HS-27A (cell line): ENCODE results near the gene MRPS5.

ENCODE experiments used
- DNase-seq: peaks from one replicate; pipeline ENCODE4 v3.0.0-alpha.2; 2012; ENCODE audit warnings: low read depth, missing footprints

The MRPS5 gene

GRCh38 chr2:95087379-95087778, 34.2 kb downstream of the MRPS5 start:
- DNase-seq = no peak

- DNase-seq = no peak
These were observed 35.6 kb downstream of the MRPS5 start for GRCh38 chr2:95086017-95086416.

GRCh38 chr2:95082477-95082876, 39.1 kb downstream of the MRPS5 start:
- DNase-seq = no peak

GRCh38 chr2:95079199-95079683, 42.4 kb downstream of the MRPS5 start:
- DNase-seq = no peak

GRCh38 chr2:95077861-95078603, 43.6 kb downstream of the MRPS5 start:
- DNase-seq = no peak

- no peak for DNase-seq
These were observed 44.1 kb downstream of the MRPS5 start for GRCh38 chr2:95077530-95077825.

- no peak for DNase-seq
These were observed 44.7 kb downstream of the MRPS5 start for GRCh38 chr2:95076705-95077529.

- no peak for DNase-seq
These were observed 46.0 kb downstream of the MRPS5 start for GRCh38 chr2:95075440-95076132.

GRCh38 chr2:95074663-95075439, 46.8 kb downstream of the MRPS5 start:
- no peak for DNase-seq

GRCh38 chr2:95073856-95074662, 47.5 kb downstream of the MRPS5 start:
- no peak for DNase-seq

GRCh38 chr2:95072424-95072823, 49.2 kb downstream of the MRPS5 start:
- DNase-seq = no peak

GRCh38 chr2:95071856-95072255, 49.8 kb downstream of the MRPS5 start:
- no peak for DNase-seq

- DNase-seq = no peak
These were observed 52.1 kb downstream of the MRPS5 start for GRCh38 chr2:95069465-95069864.

- no peak for DNase-seq
These were observed 53.4 kb downstream of the MRPS5 start for GRCh38 chr2:95068256-95068655.

- DNase-seq = no peak
These were observed 58.3 kb downstream of the MRPS5 start for GRCh38 chr2:95063086-95063958.

- no peak for DNase-seq
These were observed 59.1 kb downstream of the MRPS5 start for GRCh38 chr2:95062242-95063085.

- DNase-seq = no peak
These were observed 59.9 kb downstream of the MRPS5 start for GRCh38 chr2:95061601-95062183.

- DNase-seq = no peak
These were observed 60.5 kb downstream of the MRPS5 start for GRCh38 chr2:95061119-95061512.
